Measurements from ENCODE around the gene CARNS1. TPM values are rescaled to one million over a fixed set of nuclear protein-coding genes. Genes with fewer than 3 reads are reported as not detected.

Gene CARNS1
- total and polyA plus RNA-seq, 7 donors, result 0.16 to 0.83 (median 0.55) TPM; not detected in 2

GRCh38 chr11:67455054-67455453 lies 39.6 kb downstream of the CARNS1 start, which contains the start of gene CABP4:
TSS of gene CABP4 (plus strand) at chr11:67455354. CDS start at chr11:67455424, 70 bp downstream.
- Histone ChIP-seq H3K4me3 (no peak within 1 kb of the TSS), H3K27ac (no peak within 1 kb of the TSS), H3K9me3 (no peaks in the 10 kb centered on the region), H3K4me1 (no peaks in the 10 kb centered on the region), H3K36me3 (no peaks in the 10 kb centered on the region), H3K27me3 (no peaks in the 10 kb centered on the region)
- no peak for DNase-seq
- no peak for TF ChIP-seq POLR2AphosphoS5 (IDR thresholded peaks at IDR 0.05)
- no peak for TF ChIP-seq EP300 (IDR thresholded peaks at IDR 0.05)
- TF ChIP-seq POLR2A (IDR thresholded peaks at IDR 0.05), result no peak
- TF ChIP-seq, protein P1, sequence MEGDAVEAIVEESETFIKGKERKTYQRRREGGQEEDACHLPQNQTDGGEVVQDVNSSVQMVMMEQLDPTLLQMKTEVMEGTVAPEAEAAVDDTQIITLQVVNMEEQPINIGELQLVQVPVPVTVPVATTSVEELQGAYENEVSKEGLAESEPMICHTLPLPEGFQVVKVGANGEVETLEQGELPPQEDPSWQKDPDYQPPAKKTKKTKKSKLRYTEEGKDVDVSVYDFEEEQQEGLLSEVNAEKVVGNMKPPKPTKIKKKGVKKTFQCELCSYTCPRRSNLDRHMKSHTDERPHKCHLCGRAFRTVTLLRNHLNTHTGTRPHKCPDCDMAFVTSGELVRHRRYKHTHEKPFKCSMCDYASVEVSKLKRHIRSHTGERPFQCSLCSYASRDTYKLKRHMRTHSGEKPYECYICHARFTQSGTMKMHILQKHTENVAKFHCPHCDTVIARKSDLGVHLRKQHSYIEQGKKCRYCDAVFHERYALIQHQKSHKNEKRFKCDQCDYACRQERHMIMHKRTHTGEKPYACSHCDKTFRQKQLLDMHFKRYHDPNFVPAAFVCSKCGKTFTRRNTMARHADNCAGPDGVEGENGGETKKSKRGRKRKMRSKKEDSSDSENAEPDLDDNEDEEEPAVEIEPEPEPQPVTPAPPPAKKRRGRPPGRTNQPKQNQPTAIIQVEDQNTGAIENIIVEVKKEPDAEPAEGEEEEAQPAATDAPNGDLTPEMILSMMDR (IDR thresholded peaks at IDR 0.05), result no peak
- WGBS, 2 donors, result 90 to 95% methylated on average over 3 of the region's 3 CpGs
- intact Hi-C loops (cut with DNase I), result no loop called here

- Histone ChIP-seq H3K27me3 (no peaks in the 10 kb centered on the region), H3K27ac (no peak overlapping the region), H3K4me1 (no peaks in the 10 kb centered on the region), H3K4me3 (no peak overlapping the region), H3K36me3 (no peaks in the 10 kb centered on the region), H3K9me3 (no peaks in the 10 kb centered on the region)
- intact Hi-C loops (cut with DNase I), result no loop called here
- no peak for TF ChIP-seq EP300 (IDR thresholded peaks at IDR 0.05)
- TF ChIP-seq, protein P1 (IDR thresholded peaks at IDR 0.05), result no peak
- no peak for TF ChIP-seq POLR2A (IDR thresholded peaks at IDR 0.05)
- TF ChIP-seq POLR2AphosphoS5 (IDR thresholded peaks at IDR 0.05), result no peak
- WGBS, 2 donors, result 87 to 88% methylated on average over 25 of the region's 25 CpGs
- peak; percentile 65 for DNase-seq
These were observed 40.7 kb downstream of the CARNS1 start for GRCh38 chr11:67456068-67456705.

- no peaks in the 10 kb centered on the region for H3K9me3 ChIP-seq
- intact Hi-C loops (cut with DNase I), result no loop called here
- 94 to 95% methylated on average over 12 of the region's 12 CpGs for WGBS, 2 donors
- H3K27ac ChIP-seq, result no peak overlapping the region
- TF ChIP-seq POLR2A (IDR thresholded peaks at IDR 0.05) (no peak), POLR2AphosphoS5 (IDR thresholded peaks at IDR 0.05) (no peak), EP300 (IDR thresholded peaks at IDR 0.05) (no peak)
- TF ChIP-seq, protein P1 (IDR thresholded peaks at IDR 0.05), result no peak
- no peaks in the 10 kb centered on the region for H3K27me3 ChIP-seq
- no peaks in the 10 kb centered on the region for H3K4me1 ChIP-seq
- no peak overlapping the region for H3K4me3 ChIP-seq
- no peaks in the 10 kb centered on the region for H3K36me3 ChIP-seq
- peak; percentile 59 for DNase-seq
These were observed 42.0 kb downstream of the CARNS1 start for GRCh38 chr11:67457453-67457852.

- intact Hi-C loops (cut with DNase I), result no loop called here
- peak; percentile 58 for DNase-seq
- no peak for TF ChIP-seq POLR2A (IDR thresholded peaks at IDR 0.05)
- TF ChIP-seq, protein P1 (IDR thresholded peaks at IDR 0.05), result no peak
- TF ChIP-seq EP300 (IDR thresholded peaks at IDR 0.05), result no peak
- no peak for TF ChIP-seq POLR2AphosphoS5 (IDR thresholded peaks at IDR 0.05)
- no peak overlapping the region for H3K4me3 ChIP-seq
- H3K27me3 ChIP-seq, result no peaks in the 10 kb centered on the region
- WGBS, 2 donors, result 93% methylated on average over 19 of the region's 19 CpGs
- H3K9me3 ChIP-seq, result no peaks in the 10 kb centered on the region
- peaks cover 0 to under 1% (median 0%) of the 10 kb centered on the region in 4 donors for H3K4me1 ChIP-seq
- H3K36me3 ChIP-seq, result no peaks in the 10 kb centered on the region
- no peak overlapping the region for H3K27ac ChIP-seq
These were observed 42.8 kb downstream of the CARNS1 start for GRCh38 chr11:67458266-67458665.
